Stimulated activated naive CD8-positive, alpha-beta T cell treated with anti-CD3 and anti-CD28 coated beads, Interleukin-15, Interleukin-2, amounts not matched to agents 100 U/mL and 50 U/mL, for 24 hours (primary cell): ENCODE results near the gene RTN4RL1.
"Not testable (repeated sequence)": the region's sequence is repeated elsewhere in the genome, so short reads cannot be mapped to it uniquely, and the experiment has no call there.

ENCODE experiments used
- ATAC-seq: fragments of 150-1000 bp; cut with Tn5 transposase; one replicate; pipeline ENCODE4 v1.10.0; 2021
- DNase-seq: peaks from one replicate; pipeline ENCODE4 v3.0.0; 2021

The RTN4RL1 gene

DNA sequence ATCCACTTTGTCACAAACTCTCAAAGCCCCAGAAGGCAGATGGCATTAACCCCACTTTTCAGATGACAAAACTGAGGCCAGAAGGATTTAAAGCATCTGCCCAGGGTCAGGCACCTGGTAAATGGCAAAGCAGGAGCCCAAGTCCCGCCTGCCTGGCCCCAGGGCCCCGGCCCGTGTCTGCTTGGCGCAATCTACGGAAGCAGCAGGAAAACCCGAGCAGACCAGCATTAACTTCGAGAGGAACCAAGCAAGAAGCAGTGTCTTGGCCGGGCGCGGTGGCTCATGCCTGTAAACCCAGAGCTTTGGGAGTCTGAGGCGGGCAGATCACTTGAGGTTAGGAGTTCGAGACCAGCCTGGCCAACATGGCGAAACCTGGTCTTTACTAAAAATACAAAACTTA is 21.6 kb downstream of the RTN4RL1 start:
- ATAC-seq (no peak), DNase-seq (no peak)

DNA sequence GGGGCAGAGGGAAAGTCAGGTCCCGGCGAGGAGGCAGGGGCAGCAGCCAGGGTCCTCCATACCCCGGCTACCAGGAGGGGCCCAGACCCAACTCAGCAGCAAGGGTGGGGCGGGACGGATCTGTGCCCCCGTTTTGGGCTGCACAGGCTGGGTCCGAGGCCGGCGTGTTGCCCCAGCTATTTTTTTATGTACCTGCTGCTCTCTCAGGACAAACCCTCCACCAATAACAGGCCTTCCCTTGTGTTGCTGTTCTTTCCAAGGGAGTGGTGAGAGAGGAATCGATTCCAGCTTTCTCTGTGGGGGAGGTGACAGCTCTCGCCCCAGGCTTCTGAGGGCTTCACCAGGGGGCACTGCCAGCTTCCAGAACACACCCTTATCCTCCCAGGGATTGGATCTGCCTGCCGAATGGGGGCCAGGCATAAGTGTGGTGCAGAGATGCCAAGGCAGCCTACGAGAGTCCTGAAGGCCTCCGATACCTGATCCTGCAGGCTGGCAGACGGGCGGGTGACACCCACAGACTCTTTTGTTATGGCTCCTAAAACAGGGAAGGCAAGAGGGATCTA is 22.3 kb downstream of the RTN4RL1 start:
- DNase-seq (no peak), ATAC-seq (no peak)

DNA sequence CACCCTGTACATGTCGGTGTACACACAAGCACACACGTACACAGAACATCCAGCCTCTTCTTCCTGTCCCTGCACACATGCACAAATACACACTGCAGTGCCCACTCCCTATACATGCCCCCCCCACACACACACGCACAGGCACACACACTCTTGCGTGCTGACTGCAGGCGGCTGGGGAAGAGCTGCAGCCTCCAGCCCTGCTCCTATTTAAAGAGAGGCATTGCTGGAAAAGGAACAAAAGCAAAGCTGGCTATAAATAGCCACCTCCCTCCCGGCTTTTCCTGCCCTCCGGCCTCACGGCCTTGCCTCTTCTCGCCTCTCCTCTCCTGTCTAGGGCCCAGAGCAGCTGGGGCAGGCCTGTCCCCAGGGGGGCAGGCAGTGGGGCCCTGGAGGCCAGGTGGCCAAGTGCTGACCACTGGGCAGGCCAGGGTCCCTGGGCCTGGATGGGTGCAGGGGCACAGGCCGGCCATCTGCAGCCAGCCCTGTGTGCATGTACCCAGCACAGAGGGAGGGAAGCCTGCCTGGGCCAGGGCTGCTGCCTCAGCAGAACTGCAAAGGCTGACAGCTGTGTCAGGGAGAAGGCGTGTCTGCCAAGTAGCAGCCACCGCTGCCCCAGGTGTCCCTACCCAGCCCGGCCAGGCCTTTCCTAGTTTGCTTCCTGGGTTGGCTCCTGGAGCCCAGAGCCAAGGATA is 25.4 kb downstream of the RTN4RL1 start:
- ATAC-seq: peak; percentile 38
- DNase-seq: no peak

DNA sequence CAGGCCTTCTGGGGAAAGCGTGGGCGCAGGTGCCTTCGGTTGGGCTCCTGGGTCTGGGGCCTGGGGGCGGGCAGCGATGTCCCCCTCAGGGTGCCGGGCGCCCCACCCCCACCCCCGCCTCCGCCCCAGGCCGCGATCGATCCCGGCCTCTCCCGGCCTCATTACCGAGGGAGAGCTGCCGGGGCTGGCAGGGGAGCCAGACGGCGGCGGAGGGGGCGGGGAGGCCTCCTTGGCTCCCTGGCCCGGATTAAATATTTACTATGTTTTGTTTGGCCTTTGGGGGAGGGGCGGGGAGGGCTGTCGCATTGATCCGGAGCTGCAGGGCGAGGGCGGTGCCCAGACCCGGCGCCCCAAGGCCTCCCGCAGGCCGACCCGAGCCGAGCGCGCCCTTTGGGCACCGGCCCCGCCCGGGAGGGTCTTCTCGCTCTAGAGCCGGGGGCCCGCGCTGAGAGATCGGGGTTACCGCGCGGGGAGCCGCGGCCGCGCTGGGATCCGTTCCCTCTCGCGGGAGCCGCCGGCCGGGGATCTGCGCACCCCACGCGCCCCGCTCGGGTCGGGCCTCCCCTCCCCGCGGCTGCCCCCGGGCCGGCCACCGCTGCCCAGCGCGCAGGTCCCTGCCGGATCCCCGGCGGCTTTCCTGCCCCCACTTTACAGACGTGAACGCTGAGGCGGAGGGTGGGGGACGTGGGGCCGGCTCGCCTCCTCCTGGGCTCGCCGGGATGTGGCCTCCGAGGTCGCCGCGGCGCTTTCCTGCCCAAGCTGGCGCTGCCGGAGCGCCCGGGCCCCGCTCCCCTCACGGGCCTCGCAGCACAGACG is 27.0 kb downstream of the RTN4RL1 start:
- ATAC-seq (no peak), DNase-seq (no peak)

DNA sequence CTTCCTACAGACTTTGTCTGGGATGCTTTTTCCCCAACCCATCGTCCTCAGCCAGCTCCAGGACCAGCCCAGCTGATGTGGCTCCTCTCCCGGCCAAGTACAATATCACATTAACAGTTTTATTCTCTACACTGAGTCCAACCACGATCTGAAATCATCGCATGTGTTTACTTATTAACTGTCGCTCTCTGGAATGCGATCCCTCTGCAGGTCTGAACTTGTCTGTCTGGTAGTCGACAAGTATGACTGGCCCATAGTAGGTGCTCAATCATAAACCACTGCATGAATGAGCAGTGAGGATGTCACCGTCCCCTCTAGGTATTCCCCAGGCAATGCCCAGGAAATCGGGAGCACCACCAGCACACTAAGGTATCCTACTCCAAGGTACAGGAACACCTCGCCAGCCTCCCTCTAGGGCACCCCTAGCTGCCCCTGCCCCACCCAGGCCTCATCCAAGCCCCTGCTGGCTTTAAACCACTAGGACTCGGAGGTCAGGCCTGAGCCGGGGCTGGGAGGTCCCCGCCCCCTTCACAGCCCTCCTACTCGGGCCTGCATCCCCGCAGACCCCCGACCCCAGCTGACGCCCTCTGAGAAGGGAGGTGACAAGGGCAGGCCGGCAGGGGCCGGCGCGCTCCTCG is 27.7 kb downstream of the RTN4RL1 start:
- ATAC-seq (no peak), DNase-seq (no peak)

DNA sequence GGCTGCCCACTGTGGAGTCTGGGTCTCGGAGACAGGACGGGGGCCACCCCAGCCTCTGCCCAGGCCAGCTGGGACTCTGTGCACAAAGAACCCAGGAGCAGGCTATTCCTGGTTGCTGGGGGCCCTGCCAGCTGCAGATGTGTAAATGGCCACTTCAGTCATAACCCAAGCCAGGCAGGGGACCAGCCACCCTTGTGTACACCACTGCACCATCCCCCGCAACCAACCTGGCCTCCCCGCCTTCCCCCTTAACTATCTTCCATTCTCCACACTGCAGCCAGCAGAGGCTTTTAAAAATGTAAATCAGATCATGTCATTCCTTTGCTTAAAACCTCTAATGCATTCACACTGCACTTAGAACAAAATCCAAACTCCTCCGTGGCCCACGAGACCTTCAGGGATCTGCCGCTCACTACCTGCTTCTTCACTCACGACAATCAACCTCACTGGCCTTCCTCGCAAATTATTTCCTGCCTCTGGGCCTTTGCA is 28.3 kb downstream of the RTN4RL1 start:
- DNase-seq: no peak
- ATAC-seq: no peak

DNA sequence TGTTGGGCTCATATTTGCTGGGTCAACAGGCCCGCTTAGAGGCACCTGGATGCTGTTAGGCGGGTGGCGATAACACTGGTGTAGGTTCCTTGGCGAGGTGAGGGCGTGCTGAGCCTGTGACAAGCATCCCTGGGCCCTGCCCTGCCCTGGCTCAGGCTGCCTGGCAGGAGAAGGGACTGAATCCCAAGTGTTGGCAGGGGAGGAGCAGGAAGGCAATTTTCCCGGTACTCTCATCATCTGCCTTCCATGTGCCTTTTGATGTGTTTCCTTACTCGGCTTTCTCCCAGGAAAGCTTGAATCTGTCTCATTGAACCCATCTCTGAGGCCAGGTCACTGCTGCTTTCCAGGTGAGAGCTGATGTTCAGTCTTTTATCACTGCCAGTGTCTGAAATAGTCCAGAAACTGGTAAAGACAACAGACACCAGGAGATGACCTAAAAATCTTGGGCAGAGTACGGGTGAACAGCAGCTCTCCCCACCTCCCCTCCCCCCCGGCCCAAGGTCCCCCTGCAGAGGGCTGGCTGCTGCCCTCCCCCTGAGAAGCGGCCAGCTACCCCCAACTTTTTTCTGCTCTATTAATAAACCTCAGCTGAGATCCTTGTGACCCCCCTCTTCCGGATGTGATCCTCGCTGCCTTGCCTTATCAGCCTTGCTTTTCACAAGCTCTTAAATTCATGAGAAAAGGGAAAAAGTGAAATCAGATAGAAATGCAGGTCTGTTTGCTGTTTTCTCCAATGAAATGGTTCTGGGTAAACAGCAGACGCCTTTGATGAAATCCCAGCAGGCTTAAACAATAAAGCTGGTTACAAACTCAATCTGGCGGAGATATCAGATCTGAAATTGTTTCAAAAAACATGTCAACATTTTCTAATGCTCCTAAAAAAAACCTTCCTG is 29.0 kb downstream of the RTN4RL1 start:
- ATAC-seq (no peak), DNase-seq (no peak)

DNA sequence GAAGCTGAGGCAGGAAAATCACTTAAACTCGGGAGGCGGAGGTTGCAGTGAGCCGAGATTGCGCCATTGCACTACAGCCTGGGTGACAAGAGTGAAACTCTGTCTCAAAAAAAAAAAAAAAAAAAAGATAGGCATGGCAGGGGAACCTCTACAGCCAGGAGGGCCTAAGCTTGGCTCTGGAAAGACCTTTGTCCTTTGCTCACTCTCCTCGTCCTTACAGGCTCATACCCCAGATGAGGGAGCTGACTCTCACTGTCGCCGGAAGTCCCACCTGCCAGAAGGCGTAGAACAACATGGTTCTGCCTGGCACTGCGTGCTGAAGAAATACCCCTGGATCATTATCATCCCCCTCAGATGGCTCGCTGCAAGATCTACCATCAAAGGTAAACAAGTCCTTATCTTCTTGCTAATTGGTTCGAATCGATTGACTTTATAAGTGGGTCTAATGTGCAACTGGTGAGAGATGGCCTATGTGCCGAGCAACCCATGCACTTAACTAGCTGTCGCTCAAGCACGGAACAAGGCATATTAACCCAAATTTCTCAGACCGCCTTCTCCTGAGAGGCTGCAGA is 29.7 kb downstream of the RTN4RL1 start:
- DNase-seq (no peak), ATAC-seq (no peak)

DNA sequence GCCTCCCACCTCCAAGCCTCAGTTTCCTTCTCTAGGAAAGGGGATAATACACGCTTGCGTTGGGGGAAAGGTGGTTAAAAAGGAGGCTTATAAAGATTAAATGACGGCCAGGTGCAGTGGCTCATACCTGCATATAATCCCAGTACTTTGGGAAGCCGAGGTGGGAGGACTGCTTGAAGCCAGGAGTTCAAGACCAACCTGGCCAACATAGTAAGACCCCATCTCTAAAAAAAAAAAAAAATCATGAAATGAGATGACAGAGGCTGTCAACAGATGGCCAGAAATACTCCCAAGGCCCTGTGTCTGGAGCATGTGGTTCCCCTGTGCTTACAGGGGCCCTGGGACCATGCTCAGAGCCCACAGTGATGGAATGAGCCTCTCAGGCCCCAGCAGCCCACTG is 30.4 kb downstream of the RTN4RL1 start:
- DNase-seq (no peak), ATAC-seq (no peak)

DNA sequence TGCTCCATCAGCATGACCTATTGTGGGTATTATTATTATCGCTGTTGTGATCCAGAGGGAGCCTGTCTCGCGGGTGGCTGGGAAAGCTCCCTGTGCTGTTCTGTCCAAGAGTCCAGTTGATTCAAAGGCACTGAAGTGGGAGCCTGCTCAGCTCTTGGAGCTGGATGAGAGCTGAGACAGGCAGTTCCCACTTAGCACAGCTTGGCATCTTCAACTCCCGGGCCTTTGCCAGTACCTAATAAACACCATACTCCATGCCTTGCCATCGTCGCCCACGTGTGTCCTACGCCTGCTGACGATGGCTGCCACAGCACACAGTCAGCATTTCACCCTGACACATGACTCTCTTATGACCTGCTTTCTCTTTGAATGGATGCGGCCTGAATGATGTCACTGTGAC is 32.6 kb downstream of the RTN4RL1 start:
- ATAC-seq (no peak), DNase-seq (no peak)

DNA sequence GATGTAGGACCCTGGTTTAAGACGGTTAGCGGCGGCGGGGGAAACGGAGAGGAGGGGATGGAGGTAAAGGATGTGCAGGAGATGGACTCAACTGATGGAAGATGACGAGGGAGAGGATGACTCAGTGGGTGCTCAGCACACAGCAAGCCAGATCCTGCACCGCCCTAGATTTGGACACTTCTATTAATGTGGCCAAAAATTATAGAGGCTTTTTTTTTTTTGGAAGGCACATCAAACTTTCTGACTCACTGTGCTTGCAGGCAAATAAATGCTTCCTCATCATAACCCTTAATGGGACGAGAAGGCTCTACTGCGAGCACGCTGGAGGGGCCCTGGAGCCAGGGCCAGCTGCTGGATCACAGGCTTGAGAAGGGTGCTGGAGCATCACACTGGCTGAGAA is 36.0 kb downstream of the RTN4RL1 start:
- DNase-seq (no peak), ATAC-seq (no peak)

DNA sequence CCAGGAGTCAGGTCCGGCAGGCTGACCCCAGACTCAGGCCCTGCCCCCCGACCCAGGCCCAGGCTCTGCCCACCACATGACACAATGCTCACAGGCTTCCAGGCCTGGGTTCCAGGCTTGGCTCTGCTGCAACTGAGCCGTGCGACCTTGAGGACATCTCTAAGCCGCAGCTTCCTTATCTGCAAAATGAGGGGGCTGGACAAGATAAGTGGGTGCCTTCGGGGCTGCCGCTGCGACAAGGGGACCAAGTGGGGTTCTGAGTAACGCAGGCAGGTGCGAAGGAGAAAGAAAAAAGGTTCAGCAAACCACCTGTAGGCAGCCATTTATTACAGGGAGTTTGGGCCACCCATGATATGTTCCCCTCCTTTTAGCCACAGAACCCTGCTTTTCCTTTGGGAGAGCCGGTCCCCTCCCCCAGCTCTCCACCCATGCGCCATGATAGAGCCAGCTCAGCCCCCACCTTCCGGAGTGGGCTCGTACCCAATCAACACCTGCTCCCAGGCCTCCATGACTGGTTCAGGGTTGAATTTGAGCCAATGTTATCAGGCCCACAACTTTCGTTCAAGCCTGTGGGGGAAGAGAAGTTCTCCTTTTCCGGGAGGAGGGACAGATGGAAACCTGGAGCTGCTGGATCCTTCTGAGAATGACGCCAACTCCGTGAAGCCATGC is 38.2 kb downstream of the RTN4RL1 start:
- no peak for ATAC-seq

DNA sequence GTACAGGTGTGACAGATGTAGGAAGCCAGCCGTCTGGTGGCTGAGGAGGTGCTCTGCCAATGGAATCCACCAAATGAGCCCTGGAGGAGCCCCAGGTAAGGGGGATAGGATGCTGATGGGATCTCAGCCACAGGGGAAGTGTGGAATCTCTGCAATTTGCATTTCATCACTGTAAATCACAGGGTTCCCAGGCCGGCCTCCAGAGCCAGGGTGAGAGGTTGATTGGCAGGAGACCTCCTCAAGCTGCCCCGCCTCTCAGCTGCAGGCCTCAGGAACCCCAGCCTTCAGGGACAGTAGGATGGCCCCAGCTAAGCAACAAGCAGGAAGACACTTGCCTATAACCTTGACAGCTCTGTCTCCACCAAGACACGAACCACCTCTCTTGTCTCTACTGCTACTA is 39.4 kb downstream of the RTN4RL1 start:
- DNase-seq (no peak), ATAC-seq (no peak)

More for the DNA sequence above, 38.2 kb downstream of the RTN4RL1 start:
- DNase-seq: no peak

DNA sequence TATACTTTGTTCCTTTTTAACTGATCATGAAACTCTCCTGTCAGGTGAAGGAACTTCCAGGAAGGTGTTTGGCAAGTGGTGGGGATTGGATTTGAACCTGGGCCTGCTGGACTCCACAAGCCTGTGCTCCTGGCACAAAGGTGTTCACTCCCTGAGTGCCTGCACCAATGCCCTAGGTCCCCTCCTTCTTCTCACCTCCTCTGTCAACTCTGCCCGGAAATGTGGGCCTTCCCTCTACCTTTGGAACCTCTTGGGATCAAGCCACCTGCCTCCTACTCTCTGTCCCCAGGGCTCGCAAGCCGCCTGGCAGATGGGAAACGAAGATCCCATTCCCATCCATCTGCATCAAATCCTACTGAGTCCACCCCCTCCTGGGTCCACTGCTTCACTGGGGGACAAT is 40.0 kb downstream of the RTN4RL1 start:
- DNase-seq: no peak
- no peak for ATAC-seq

DNA sequence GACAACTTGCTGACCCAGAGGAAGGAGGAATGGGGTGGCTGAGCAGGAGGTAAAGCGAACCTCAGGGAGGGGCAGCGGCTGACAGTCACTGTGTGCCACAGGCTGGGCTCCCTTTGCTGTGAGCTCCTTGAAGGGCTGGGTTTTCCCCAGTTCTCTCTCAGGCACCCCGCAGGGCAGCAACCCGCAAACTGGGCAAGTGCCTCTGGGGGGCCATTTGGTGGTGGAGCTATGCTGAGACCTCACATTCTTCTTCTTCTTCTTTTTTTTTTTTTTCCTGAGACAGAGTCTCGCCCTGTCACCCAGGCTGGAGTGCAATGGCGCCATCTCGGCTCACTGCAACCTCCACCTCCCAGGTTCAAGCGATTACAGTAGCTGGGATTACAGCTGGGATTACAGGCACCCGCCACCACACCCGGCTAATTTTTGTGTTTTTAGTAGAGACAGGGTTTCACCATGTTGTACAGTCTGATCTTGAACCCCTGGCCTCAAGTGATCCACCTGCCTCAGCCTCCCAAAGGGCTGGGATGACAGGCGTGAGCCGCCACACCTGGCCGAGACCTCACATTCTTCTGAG is 42.3 kb downstream of the RTN4RL1 start:
- not testable (repeated sequence) for DNase-seq, ATAC-seq

DNA sequence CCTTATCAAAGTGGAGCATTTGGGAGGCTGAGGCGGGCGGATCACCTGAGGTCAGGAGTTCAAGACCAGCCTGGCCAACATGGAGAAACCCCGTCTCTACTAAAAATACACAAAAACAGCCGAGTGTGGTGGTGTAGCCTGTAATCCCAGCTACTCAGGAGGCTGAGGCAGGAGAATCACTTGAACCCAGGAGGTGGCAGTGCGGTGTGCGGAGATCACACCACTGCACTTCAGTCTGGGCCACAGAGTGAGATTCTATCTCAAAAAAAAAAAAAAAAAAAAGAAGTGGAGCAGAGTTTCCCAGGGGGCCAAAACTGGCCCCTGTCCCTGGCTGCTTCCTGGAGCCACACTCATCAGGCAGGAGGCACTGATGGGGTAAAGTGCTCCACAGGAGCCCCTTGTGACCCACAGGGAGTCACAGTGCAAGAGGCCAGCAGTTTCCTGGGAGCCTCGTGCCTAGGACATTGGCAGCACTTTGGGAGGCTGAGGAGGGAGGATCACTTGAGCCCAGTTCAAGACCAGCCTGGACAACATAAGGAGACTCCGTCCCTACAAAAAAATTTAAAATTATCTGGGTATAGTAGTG is 44.4 kb downstream of the RTN4RL1 start:
- DNase-seq: no peak
- ATAC-seq: no peak

DNA sequence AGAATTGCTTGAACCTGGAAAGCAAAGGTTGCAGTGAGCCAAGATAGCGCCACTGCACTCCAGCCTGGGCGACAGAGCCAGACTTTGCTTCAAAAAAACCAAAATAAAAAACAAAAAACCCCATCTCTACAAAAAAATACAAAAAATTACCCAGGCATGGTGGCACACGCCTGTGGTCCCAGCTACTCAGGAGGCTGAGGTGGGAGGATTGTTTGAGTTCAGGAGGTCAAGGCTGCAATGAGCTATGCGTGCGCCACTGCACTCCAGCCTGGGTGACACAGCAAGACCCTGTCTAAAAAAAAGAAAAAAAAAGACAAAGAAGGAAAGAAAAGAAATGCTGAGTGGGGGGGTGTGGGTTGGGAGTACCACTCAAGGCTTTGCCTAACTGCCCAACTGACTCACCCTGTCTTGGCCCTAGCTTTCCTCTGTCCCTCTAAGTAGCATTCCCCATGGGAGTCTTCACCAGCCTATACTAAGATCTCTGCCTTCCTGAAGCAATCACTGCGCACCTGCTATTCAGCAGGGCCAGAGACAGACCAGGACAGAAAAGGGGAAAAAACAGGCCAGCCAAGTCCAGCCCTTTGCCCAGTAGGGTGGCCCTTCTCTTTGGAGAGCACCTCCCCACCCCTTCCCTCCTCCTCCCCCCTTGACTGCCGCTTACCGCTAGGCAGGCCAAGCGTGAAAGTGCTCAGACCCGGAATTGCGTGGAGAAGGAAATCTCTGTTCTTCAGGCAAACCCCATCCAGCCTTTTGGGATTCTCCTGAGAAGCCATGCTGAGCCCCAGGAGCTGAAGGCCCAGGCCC is 45.8 kb downstream of the RTN4RL1 start:
- no peak for DNase-seq
- ATAC-seq: no peak

DNA sequence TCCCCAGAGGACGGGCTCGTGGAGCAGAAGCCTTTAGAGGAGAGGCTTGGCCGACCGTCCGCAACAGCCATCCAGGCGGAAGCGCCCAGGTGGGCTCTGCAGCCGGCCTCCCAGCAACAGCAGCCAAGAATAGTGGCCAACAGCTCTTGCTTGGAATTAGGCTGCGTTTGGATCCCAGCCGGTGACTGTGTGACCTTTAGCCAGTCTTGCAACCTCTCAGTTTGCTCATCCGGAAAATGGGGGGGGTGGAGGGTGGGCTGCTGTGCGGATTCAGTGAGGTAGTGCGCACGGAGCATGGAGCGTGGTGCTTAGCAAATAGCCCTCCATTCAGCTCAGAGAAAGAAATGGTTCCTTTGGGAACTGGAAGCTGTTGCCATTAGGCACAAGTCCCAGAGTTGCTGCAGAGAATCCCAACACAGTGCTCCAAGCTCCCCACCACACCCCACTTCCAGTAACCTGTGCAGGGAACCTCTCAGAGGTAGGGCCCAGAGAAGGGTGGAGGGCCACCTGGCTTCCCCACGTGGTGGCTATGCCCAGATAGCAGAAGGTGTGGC is 46.7 kb downstream of the RTN4RL1 start:
- DNase-seq (no peak), ATAC-seq (no peak)
